ENCODE data around the gene NAIF1. TPM values are rescaled to one million over a fixed set of nuclear protein-coding genes. Genes with fewer than 3 reads are reported as not detected.

NAIF1 gene
- total and polyA plus RNA-seq, 10 of the 15 experiments (the other 5 are each of a cell fraction or from before 2014, with no cell fraction given) = 2.4 to 14.2 (median 7.1) TPM

- Histone ChIP-seq H3K79me2 (ENCODE audit: control insufficient read depth, insufficient read depth, low read length) (no peaks in the 10 kb centered on the region), H2AFZ (ENCODE audit: control insufficient read depth, low read depth, low read length) (no peak overlapping the region), H4K20me1 (ENCODE audit: control insufficient read depth, insufficient read depth) (no peaks in the 10 kb centered on the region), H3K36me3 (ENCODE audit: control insufficient read depth in 2 of 2, insufficient read depth in 2 of 2, low read length in 1 of 2) (no peaks in the 10 kb centered on the region), H3K27ac (ENCODE audit: control insufficient read depth, insufficient read depth) (no peak overlapping the region), H3K4me3 (no peak overlapping the region), H3K9me3 (replicated peaks; ENCODE audit: control insufficient read depth, insufficient read depth, low read length) (no peaks in the 10 kb centered on the region), H3K4me1 (ENCODE audit: control insufficient read depth, insufficient read depth, low read length) (peaks cover 5% of the 10 kb centered on the region), H3K4me2 (ENCODE audit: control insufficient read depth, insufficient read depth) (no peak overlapping the region), H3K9ac (ENCODE audit: control insufficient read depth, insufficient read depth, low read length) (no peak overlapping the region), H3K27me3 (replicated peaks in 1 of 2; ENCODE audit: control insufficient read depth in 2 of 2, insufficient read depth in 2 of 2, low read length in 1 of 2) (no peaks in the 10 kb centered on the region)
- RAD21 ChIA-PET (ENCODE audit: unreplicated experiment) = no interaction called here
- no peak for FAIRE-seq
- no peak for ATAC-seq
- no peak for DNase-seq (ENCODE audit: low read depth, low spot score)
- SMC1A ChIA-PET (ENCODE audit: uncharacterized antibody, unreplicated experiment) = interaction anchor here (1.8 kb wide), 1 partner anchor 23 kb away, joined by 3 read pairs; no protein-coding TSS in a partner anchor
- in situ Hi-C loops (cut with MboI) = no loop called here
- CTCF ChIA-PET = interaction anchor here (0.6 to 1.6 kb wide), 3 partner anchors 10 to 113 kb away, joined by 3 to 4 read pairs (median 4); no protein-coding TSS in a partner anchor
- BruUV-seq (replicated peaks) = no TSS peak
- 77% methylated on average over 3 of the region's 3 CpGs for WGBS (ENCODE audit: insufficient coverage, insufficient replicate concordance, low lambda C conversion rate, missing lambda C conversion rate)
- intact Hi-C loops (cut with micrococcal nuclease; ENCODE audit: unreplicated experiment) = no loop called here
- TF ChIP-seq FOXK2 (IDR thresholded peaks at IDR 0.05) (no peak), KDM1A (IDR thresholded peaks at IDR 0.05; ENCODE audit: borderline replicate concordance) (no peak), WRNIP1 (IDR thresholded peaks at IDR 0.05; ENCODE audit: borderline replicate concordance, low read depth, low read length) (no peak), IKZF1 (conservative IDR thresholded peaks at IDR 0.05) (no peak), RAD21 (IDR thresholded peaks at IDR 0.05; ENCODE audit: insufficient read depth, low read depth, low read length) (no peak), MEF2A (IDR thresholded peaks at IDR 0.05; ENCODE audit: insufficient read depth, low read depth, low read length) (no peak), ELK1 (IDR thresholded peaks at IDR 0.05; ENCODE audit: low read depth, low read length) (no peak), CREB1 (IDR thresholded peaks at IDR 0.05; ENCODE audit: low read depth) (no peak), ATF7 (IDR thresholded peaks at IDR 0.05; ENCODE audit: low read depth) (no peak), ZBTB11 (CRISPR knock-in tag; IDR thresholded peaks at IDR 0.05) (no peak), POU2F2 (IDR thresholded peaks at IDR 0.05; ENCODE audit: borderline replicate concordance, low read depth, low read length) (no peak), ZNF24 (IDR thresholded peaks at IDR 0.05) (no peak), BMI1 (IDR thresholded peaks at IDR 0.05; ENCODE audit: borderline replicate concordance) (no peak)
- TF ChIP-seq, protein P1, sequence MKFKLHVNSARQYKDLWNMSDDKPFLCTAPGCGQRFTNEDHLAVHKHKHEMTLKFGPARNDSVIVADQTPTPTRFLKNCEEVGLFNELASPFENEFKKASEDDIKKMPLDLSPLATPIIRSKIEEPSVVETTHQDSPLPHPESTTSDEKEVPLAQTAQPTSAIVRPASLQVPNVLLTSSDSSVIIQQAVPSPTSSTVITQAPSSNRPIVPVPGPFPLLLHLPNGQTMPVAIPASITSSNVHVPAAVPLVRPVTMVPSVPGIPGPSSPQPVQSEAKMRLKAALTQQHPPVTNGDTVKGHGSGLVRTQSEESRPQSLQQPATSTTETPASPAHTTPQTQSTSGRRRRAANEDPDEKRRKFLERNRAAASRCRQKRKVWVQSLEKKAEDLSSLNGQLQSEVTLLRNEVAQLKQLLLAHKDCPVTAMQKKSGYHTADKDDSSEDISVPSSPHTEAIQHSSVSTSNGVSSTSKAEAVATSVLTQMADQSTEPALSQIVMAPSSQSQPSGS (IDR thresholded peaks at IDR 0.05; ENCODE audit: low read length) = no peak
- TF ChIP-seq, protein P2, sequence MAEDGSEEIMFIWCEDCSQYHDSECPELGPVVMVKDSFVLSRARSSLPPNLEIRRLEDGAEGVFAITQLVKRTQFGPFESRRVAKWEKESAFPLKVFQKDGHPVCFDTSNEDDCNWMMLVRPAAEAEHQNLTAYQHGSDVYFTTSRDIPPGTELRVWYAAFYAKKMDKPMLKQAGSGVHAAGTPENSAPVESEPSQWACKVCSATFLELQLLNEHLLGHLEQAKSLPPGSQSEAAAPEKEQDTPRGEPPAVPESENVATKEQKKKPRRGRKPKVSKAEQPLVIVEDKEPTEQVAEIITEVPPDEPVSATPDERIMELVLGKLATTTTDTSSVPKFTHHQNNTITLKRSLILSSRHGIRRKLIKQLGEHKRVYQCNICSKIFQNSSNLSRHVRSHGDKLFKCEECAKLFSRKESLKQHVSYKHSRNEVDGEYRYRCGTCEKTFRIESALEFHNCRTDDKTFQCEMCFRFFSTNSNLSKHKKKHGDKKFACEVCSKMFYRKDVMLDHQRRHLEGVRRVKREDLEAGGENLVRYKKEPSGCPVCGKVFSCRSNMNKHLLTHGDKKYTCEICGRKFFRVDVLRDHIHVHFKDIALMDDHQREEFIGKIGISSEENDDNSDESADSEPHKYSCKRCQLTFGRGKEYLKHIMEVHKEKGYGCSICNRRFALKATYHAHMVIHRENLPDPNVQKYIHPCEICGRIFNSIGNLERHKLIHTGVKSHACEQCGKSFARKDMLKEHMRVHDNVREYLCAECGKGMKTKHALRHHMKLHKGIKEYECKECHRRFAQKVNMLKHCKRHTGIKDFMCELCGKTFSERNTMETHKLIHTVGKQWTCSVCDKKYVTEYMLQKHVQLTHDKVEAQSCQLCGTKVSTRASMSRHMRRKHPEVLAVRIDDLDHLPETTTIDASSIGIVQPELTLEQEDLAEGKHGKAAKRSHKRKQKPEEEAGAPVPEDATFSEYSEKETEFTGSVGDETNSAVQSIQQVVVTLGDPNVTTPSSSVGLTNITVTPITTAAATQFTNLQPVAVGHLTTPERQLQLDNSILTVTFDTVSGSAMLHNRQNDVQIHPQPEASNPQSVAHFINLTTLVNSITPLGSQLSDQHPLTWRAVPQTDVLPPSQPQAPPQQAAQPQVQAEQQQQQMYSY (CRISPR knock-in tag; IDR thresholded peaks at IDR 0.05) = no peak
- POLR2A ChIA-PET = interaction anchor here (1.1 to 1.4 kb wide), 2 partner anchors 11 to 16 kb away, joined by 3 read pairs; partner anchors contain the start of gene NAIF1
These were observed 11.0 kb downstream of the NAIF1 start for GRCh38 chr9:128056086-128056485.
